Esophagus muscularis mucosa (tissue), 3 donors: Measurements from ENCODE around the gene FNTB.

Experiments
- POLR2A ChIP-seq: fragments of 450-650 bp; IDR thresholded peaks from one replicate; pipeline ENCODE4 v1.6.1; 2017; ENCODE audit warnings: antibody characterized with exemption, moderate library complexity, mild to moderate bottlenecking, low read depth
- TF ChIP-seq, protein P1 (sequence below), 3 experiments: fragments of 200-600 bp in 2 of 3; fragments of 450-650 bp in 1 of 3; sonication (generic) in 2 of 3; IDR thresholded peaks; one replicate each; pipeline ENCODE4 v1.5.1; 2017 to 2019; ENCODE audit warnings: antibody characterized with exemption in 3 of 3, mild to moderate bottlenecking in 2 of 3, moderate library complexity in 1 of 3

DNA sequence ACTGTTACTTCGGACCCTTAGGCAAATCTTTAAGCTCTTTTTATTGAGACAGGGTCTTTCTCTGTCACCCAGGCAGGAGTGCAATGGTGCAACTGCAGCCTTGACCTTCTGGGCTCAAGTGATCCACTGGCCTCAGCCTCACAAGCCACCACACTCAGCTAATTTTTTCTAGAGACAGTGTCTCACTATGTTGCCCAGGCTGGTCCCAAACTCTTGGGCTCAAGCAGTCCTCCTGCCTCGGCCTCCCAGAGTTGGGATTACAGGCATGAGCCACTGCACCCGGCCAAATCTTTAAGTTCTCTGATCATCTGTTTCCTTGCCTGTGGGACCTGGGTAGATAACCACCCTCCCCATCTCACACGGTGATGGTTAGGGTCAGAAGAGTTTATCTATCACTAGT lies 41.8 kb upstream of the FNTB start:
- TF ChIP-seq, protein P1, sequence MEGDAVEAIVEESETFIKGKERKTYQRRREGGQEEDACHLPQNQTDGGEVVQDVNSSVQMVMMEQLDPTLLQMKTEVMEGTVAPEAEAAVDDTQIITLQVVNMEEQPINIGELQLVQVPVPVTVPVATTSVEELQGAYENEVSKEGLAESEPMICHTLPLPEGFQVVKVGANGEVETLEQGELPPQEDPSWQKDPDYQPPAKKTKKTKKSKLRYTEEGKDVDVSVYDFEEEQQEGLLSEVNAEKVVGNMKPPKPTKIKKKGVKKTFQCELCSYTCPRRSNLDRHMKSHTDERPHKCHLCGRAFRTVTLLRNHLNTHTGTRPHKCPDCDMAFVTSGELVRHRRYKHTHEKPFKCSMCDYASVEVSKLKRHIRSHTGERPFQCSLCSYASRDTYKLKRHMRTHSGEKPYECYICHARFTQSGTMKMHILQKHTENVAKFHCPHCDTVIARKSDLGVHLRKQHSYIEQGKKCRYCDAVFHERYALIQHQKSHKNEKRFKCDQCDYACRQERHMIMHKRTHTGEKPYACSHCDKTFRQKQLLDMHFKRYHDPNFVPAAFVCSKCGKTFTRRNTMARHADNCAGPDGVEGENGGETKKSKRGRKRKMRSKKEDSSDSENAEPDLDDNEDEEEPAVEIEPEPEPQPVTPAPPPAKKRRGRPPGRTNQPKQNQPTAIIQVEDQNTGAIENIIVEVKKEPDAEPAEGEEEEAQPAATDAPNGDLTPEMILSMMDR (IDR thresholded peaks at IDR 0.05), result no peak
- no peak for TF ChIP-seq POLR2A
